VCaP (cell line): ENCODE data around the gene SHKBP1.
A peak's percentile ranks its signal among the peaks of the same experiment; 100 is the strongest.
"Not testable (repeated sequence)": the region's sequence is repeated elsewhere in the genome, so short reads cannot be mapped to it uniquely, and the experiment has no call there.

Experiments used
- H3K27ac ChIP-seq: fragments of 450-650 bp; 2 replicates; pipeline ENCODE4 v1.5.1; 2017
- CTCF ChIP-seq: fragments of 450-650 bp; conservative IDR thresholded peaks from 2 replicates; pipeline ENCODE4 v1.5.1; 2017; ENCODE audit warnings: mild to moderate bottlenecking, moderate library complexity

Gene SHKBP1

GRCh38 chr19:40534148-40534547 is 42.5 kb upstream of the SHKBP1 start:
- TF ChIP-seq CTCF: no peak
- no peak overlapping the region for H3K27ac ChIP-seq

- no peak overlapping the region for H3K27ac ChIP-seq
- TF ChIP-seq CTCF: no peak
These were observed 37.6 kb upstream of the SHKBP1 start for GRCh38 chr19:40539070-40539469.

- TF ChIP-seq CTCF: no peak
- no peak overlapping the region for H3K27ac ChIP-seq
These were observed 34.3 kb upstream of the SHKBP1 start for GRCh38 chr19:40542202-40542859.

- H3K27ac ChIP-seq: no peak overlapping the region
These were observed 33.6 kb upstream of the SHKBP1 start for GRCh38 chr19:40543029-40543597.

GRCh38 chr19:40546153-40546841 is 30.4 kb upstream of the SHKBP1 start:
- not testable (repeated sequence) for H3K27ac ChIP-seq

More at GRCh38 chr19:40543029-40543597, 33.6 kb upstream of the SHKBP1 start:
- TF ChIP-seq CTCF: no peak

GRCh38 chr19:40547190-40547589 is 29.5 kb upstream of the SHKBP1 start:
- H3K27ac ChIP-seq: not testable (repeated sequence)

GRCh38 chr19:40547836-40548235 is 28.8 kb upstream of the SHKBP1 start:
- H3K27ac ChIP-seq: no peak overlapping the region
- TF ChIP-seq CTCF: no peak

GRCh38 chr19:40549007-40549708 is 27.5 kb upstream of the SHKBP1 start:
- H3K27ac ChIP-seq: no peak overlapping the region
- TF ChIP-seq CTCF: peak; percentile 82
